HUES6 (cell line): ENCODE measurements around the gene MEGF11.

ENCODE experiments used
- H3K27ac ChIP-seq: 2 replicates; pipeline ENCODE4 v1.7.0; 2013; ENCODE audit warnings: low read depth, mild to moderate bottlenecking, low read length, inconsistent platforms
- H3K27me3 ChIP-seq: 2 replicates; pipeline ENCODE4 v1.6.1; 2013; ENCODE audit warnings: low read length; ENCODE audit not compliant: control insufficient read depth, insufficient read depth
- H3K36me3 ChIP-seq: 2 replicates; pipeline ENCODE4 v1.6.1; 2013; ENCODE audit warnings: low read length; ENCODE audit not compliant: control insufficient read depth, insufficient read depth
- H3K4me1 ChIP-seq: 2 replicates; pipeline ENCODE4 v1.6.1; 2013; ENCODE audit warnings: low read length; ENCODE audit not compliant: control insufficient read depth, insufficient read depth
- H3K4me3 ChIP-seq: 2 replicates; pipeline ENCODE4 v1.5.1; 2013; ENCODE audit warnings: low read depth, low read length
- H3K9ac ChIP-seq: one replicate; pipeline ENCODE4 v1.6.1; 2013; ENCODE audit warnings: mild to moderate bottlenecking, low read length
- H3K9me3 ChIP-seq: 2 replicates; pipeline ENCODE4 v1.6.1; 2013; ENCODE audit warnings: low read depth, low read length; ENCODE audit not compliant: control insufficient read depth, insufficient read depth

MEGF11 gene

GRCh38 chr15:66128116-66128680, 125.4 kb downstream of the MEGF11 start:
- H3K27me3 ChIP-seq = no peaks in the 10 kb centered on the region; the same call in 1 of the 2 replicates
- H3K4me3 ChIP-seq = no peak overlapping the region
- no peaks in the 10 kb centered on the region for H3K9me3 ChIP-seq
- no peak overlapping the region for H3K27ac ChIP-seq
- no peak overlapping the region for H3K9ac ChIP-seq
- H3K36me3 ChIP-seq = no peaks in the 10 kb centered on the region
- H3K4me1 ChIP-seq = peaks cover 10% of the 10 kb centered on the region; the same call in 1 of the 2 replicates

GRCh38 chr15:66126456-66126855, 127.1 kb downstream of the MEGF11 start:
- Histone ChIP-seq H3K27me3 (no peaks in the 10 kb centered on the region; the same call in 1 of the 2 replicates), H3K9ac (no peak overlapping the region)

GRCh38 chr15:66126031-66126441, 127.5 kb downstream of the MEGF11 start:
- Histone ChIP-seq H3K4me3 (no peak overlapping the region), H3K9me3 (no peaks in the 10 kb centered on the region), H3K36me3 (no peaks in the 10 kb centered on the region), H3K27me3 (no peaks in the 10 kb centered on the region; the same call in 1 of the 2 replicates), H3K4me1 (peaks cover 10% of the 10 kb centered on the region; the same call in 1 of the 2 replicates), H3K27ac (no peak overlapping the region), H3K9ac (no peak overlapping the region)

More at GRCh38 chr15:66126456-66126855, 127.1 kb downstream of the MEGF11 start:
- Histone ChIP-seq H3K27ac (no peak overlapping the region), H3K36me3 (no peaks in the 10 kb centered on the region), H3K4me1 (peaks cover 10% of the 10 kb centered on the region; the same call in 1 of the 2 replicates), H3K9me3 (no peaks in the 10 kb centered on the region), H3K4me3 (no peak overlapping the region)

GRCh38 chr15:66124651-66125050, 128.9 kb downstream of the MEGF11 start:
- Histone ChIP-seq H3K27ac (no peak overlapping the region), H3K27me3 (no peaks in the 10 kb centered on the region), H3K9me3 (no peaks in the 10 kb centered on the region), H3K9ac (no peak overlapping the region), H3K36me3 (no peaks in the 10 kb centered on the region), H3K4me1 (peaks cover 10% of the 10 kb centered on the region; the same call in 1 of the 2 replicates), H3K4me3 (no peak overlapping the region)

- Histone ChIP-seq H3K4me1 (peaks cover 10% of the 10 kb centered on the region; the same call in 1 of the 2 replicates), H3K27ac (no peak overlapping the region), H3K27me3 (no peaks in the 10 kb centered on the region), H3K4me3 (no peak overlapping the region), H3K9ac (no peak overlapping the region), H3K9me3 (no peaks in the 10 kb centered on the region), H3K36me3 (no peaks in the 10 kb centered on the region)
Observed at GRCh38 chr15:66123799-66124198, 129.8 kb downstream of the MEGF11 start.

- peaks cover 6% of the 10 kb centered on the region; the same call in 1 of the 2 replicates for H3K4me1 ChIP-seq
- H3K4me3 ChIP-seq = no peak overlapping the region
- H3K9me3 ChIP-seq = no peaks in the 10 kb centered on the region
- H3K9ac ChIP-seq = no peak overlapping the region
- H3K27me3 ChIP-seq = no peaks in the 10 kb centered on the region
- no peaks in the 10 kb centered on the region for H3K36me3 ChIP-seq
- no peak overlapping the region for H3K27ac ChIP-seq
Observed at GRCh38 chr15:66120422-66120821, 133.1 kb downstream of the MEGF11 start.

GRCh38 chr15:66117841-66118240, 135.7 kb downstream of the MEGF11 start:
- H3K36me3 ChIP-seq = no peaks in the 10 kb centered on the region
- H3K27ac ChIP-seq = no peak overlapping the region
- no peak overlapping the region for H3K9ac ChIP-seq
- no peaks in the 10 kb centered on the region for H3K27me3 ChIP-seq
- H3K4me1 ChIP-seq = peaks cover 13% of the 10 kb centered on the region
- no peak overlapping the region for H3K4me3 ChIP-seq
- no peaks in the 10 kb centered on the region for H3K9me3 ChIP-seq

- Histone ChIP-seq H3K9me3 (no peaks in the 10 kb centered on the region), H3K4me1 (peaks cover 13% of the 10 kb centered on the region), H3K27me3 (no peaks in the 10 kb centered on the region), H3K4me3 (no peak overlapping the region), H3K36me3 (no peaks in the 10 kb centered on the region), H3K9ac (no peak overlapping the region), H3K27ac (no peak overlapping the region)
Observed at GRCh38 chr15:66115568-66116206, 137.9 kb downstream of the MEGF11 start.

- peaks cover 13% of the 10 kb centered on the region for H3K4me1 ChIP-seq
- H3K9me3 ChIP-seq = no peaks in the 10 kb centered on the region
- H3K27me3 ChIP-seq = no peaks in the 10 kb centered on the region
- H3K36me3 ChIP-seq = no peaks in the 10 kb centered on the region
- no peak overlapping the region for H3K27ac ChIP-seq
- H3K9ac ChIP-seq = peak overlapping the region; percentile 45
- no peak overlapping the region for H3K4me3 ChIP-seq
Observed at GRCh38 chr15:66114863-66115425, 138.6 kb downstream of the MEGF11 start.

GRCh38 chr15:66112388-66112787, 141.2 kb downstream of the MEGF11 start:
- H3K9ac ChIP-seq = no peak overlapping the region
- no peaks in the 10 kb centered on the region for H3K9me3 ChIP-seq
- H3K36me3 ChIP-seq = no peaks in the 10 kb centered on the region
- no peaks in the 10 kb centered on the region for H3K27me3 ChIP-seq
- H3K4me1 ChIP-seq = peaks cover 13% of the 10 kb centered on the region
- H3K27ac ChIP-seq = no peak overlapping the region
- no peak overlapping the region for H3K4me3 ChIP-seq

GRCh38 chr15:66111363-66111762, 142.2 kb downstream of the MEGF11 start:
- Histone ChIP-seq H3K4me3 (no peak overlapping the region), H3K36me3 (no peaks in the 10 kb centered on the region), H3K9ac (no peak overlapping the region), H3K27ac (no peak overlapping the region), H3K9me3 (no peaks in the 10 kb centered on the region), H3K27me3 (no peaks in the 10 kb centered on the region), H3K4me1 (peaks cover 13% of the 10 kb centered on the region)
